HG03060 (cell line): Measurements from ENCODE around the gene TEX11.
"Not testable (repeated sequence)": the region's sequence is repeated elsewhere in the genome, so short reads cannot be mapped to it uniquely, and the experiment has no call there.

Experiments
- ATAC-seq: cut with Tn5 transposase; IDR thresholded peaks from one replicate; pipeline ENCODE4 v1.9.1; 2021; ENCODE audit warnings: low read depth, moderate number of reproducible peaks; ENCODE audit not compliant: unreplicated experiment

TEX11 gene

DNA sequence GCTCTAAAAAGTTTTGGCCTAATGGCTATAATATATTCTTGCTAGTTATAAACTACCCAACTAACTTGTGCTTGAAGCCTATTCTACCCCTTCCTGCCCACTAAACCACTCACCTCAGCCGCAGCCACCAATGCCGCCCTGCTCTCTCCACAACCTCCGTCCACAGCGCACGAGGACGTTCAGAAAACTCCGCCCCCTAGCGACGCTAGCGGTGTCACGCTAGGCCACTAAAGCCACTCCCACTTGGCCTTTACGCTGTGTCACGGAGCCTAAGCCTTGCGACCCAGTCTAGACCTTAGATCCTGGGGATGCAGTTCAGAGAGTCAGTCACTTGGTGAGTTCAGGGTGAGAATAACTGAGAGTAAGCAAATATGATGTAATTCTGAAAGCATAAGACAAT lies at the start of gene TEX11:
Gene TEX11, minus strand, starts transcription at position 171 of the 400 bp plus-strand sequence. CDS start 922 bp downstream, outside the sequence.
- no peak for ATAC-seq

DNA sequence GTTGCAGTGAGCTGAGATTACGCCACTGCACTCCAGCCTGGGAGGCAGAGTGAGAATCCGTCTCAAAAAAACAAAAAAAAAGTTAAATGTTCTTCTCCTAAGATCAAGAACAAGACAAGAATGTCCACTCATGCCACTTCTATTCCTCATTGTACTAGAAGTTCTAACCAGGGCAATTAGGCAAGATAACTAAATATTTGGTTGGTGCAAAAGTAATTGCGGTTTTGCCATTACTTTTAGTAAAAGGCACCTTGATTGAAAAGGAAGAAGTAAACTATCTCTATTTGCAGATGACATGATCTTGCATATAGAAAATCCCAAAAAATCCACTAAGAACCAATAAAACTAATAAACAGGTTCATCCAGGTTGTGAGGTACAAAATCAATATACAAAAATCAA lies 46.4 kb upstream of the TEX11 start:
- no peak for ATAC-seq

DNA sequence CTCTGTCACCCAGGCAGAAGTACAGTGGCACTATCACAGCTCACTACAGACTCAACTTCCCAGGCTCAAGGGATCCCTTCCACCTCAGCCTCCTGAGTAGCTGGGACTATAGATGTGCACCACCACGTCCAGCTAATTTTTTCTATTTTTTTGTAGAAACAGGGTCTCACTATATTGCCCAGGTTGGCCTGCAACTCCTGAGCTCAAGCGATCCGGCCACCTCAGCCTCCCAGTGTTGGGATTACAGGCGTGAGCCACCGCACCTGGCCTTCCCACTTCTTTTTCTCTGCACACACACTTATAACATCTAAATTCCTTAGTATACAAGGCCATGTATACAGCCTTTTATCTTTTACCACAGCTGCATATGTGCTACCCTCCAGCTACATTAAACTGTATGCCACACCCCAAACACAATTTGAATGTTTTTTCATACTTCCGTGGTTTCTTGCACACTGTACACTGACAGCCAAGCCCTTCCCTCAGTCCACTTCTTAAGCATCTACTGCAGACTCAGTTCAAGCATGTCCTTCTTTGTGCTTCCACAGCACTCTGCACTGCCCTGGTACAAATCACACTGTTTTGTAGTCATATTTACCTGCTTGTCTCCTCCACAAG lies 15.9 kb upstream of the TEX11 start:
- no peak for ATAC-seq

DNA sequence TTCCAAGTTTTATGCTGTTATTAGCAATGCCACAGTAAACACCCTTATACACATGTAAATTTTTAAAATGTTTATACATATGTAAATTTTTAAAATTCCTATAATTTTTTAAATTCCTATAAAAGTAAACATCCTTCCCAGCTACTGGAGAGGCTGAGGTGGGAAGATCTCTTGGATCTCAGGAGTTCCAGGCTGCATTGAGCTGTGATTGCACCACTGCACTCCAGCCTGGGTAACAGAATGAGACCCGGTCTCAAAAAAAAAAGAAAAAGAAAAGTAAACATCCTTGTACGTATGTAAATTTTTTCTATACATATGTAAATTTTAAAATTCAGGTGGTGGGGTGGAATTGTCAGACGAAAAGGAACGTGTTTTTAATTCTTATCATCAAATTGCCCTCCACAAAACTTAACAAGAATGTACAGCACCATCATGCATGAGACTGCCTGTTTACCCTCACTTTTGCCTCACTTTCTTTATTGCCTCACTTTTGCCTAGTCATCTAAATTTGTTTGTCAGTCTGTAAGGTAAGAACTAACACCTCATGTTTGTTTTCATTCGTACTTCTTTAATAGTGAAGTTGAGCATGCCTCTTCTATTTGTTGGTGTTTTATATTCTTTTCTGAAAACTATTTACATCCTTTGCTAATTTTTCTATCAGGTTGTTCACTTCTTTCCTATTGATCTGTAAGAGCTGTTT lies 14.4 kb upstream of the TEX11 start:
- no peak for ATAC-seq

DNA sequence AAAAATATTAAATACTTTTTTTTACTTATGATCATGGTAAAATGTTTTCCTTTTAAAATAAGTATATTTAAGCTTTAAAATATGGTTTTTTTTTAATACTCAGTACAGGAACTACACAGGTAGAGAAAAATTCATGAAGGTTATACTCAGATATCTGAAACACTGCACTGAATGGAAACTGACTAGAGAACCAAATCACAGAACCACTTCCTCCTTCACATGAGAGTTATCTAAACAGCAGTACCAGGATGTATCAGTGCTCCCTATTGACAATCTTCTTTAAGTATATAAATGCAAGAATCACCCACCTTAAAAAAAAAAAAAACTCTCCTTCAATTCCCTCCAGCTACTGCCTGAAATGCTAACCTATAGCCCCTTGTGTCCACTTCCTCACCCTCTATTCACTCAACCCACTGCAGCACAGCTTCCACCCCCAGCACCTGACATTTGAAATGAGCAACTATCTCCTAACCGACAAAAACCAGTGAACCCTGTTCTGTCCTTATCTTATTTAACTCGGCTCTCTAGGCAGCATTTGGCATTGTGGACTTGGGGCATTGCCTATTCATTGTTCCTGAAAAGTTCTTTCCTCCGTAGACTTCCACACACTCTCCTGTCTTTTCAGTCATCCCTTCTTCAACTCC lies 13.3 kb upstream of the TEX11 start:
- no peak for ATAC-seq

DNA sequence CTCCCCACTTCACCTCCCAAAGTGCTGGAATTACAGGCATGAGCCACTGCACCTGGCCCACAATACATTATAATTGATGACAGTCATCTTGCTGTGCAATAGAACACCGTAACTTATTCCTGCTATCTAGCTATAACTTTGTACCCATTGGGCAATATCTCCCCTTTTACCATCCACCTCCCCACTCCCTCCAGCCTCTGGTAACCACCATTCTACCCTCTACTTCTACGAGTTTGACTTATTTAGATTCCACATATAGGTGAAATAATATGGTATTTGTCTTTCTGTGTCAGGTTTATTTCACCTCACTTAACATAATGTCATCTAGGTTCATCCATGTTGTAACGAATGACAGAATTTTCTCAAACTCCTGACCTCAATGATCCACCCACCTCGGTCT lies 8.2 kb upstream of the TEX11 start:
- ATAC-seq, result no peak

DNA sequence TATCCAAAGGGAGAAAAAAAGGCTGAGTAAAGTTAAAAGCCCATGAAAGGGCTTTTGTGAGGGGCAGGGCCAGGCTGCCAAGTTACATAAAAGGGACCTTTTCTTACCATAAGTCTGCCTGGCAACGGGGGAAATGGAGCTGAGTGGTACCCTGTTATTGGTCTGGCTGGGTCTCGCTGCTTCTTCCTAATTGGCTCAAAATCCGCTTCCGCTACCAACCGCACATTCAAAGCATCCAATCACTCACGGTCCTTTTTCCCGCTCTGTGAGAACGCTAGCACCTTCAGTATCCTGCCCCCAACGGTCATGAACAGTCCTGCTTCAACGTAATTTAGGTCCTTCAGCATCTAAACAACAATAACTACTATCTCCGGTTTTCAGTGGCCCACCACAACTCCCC lies 611 bp downstream of the TEX11 start:
- ATAC-seq, result no peak

DNA sequence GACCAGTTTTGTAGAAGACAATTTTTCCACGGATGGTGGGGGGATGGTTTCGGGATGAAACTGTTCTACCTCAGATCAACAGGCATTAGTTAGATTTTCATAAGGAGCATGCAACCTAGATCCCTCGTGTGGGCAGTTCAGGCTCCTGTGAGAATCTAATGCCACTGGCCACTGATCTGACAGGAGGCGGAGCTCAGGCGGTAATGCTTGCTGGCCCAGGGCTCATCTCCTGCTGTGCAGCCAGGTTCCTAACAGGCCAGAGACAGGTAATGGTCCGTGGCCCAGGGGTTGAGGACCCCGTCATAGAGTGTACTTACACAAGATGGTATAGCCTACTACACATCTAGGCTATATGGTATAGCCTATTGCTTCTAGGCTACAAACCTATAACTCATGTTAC lies 7.0 kb downstream of the TEX11 start:
- no peak for ATAC-seq

DNA sequence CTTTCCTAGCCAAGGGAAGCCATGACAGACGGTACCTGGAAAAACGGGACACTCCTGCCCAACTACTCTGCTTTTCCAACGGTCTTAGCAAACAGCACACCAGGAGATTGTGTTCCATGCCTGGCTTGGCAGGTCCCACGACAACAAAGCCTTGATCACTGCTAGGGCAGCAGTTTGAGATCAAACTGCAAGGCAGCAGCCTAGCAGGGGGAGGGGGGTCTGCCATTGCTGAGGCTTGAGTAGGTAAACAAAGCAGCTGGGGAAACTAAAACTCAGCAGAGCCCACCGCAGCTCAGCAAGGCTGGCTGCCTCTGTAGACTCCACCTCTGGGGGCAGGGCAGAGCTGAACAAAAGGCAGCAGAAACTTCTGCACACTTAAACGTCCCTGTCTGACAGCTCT lies 18.1 kb downstream of the TEX11 start:
- not testable (repeated sequence) for ATAC-seq

DNA sequence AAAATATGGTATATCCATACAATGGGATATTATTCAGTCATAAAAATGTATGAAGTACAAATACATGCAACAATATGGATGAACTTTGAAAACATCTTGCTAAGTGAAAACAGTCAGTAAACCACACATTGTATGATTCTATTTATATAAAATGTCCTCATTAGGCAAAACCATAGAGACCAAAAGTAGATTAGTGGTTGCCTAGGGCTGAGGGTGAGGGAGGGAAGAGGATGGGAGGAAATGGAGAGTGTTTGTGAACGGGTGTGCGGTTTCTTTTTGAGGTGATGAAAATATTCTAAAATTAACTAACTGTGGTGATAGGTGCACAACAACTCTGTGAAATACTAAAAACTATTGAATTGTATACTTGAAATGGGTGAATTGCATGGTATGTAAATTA lies 29.6 kb downstream of the TEX11 start:
- no peak for ATAC-seq

DNA sequence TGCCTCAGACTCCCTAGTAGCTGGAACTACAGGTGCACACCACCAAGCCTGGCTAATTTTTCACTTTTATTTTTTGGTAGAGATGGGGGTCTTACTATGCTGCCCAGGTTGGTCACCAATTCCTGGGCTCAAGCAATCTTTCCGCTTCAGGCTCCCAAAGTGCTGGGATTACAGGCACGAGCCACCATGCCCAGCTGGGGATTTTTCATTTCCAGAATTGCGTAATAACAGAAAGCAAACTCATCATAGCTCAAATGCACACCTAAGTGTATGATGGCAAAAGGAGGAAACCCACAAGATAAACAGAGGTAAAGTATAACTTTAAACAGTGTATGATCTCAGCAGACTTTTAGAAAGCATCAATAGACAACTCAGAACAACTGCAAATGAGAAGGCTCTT lies 56.2 kb downstream of the TEX11 start:
- ATAC-seq, result no peak

DNA sequence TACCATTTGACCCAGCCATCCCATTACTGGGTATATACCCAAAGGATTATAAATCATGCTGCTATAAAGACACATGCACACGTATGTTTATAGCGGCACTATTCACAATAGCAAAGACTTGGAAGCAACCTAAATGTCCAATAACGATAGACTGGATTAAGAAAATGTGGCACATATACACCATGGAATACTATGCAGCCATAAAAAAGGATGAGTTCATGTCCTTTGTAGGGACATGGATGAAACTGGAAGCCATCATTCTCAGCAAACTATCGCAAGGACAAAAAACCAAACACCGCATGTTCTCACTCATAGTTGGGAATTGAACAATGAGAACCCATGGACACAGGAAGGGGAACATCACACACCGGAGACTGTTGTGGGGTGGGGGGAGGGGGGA lies 64.4 kb downstream of the TEX11 start:
- ATAC-seq, result not testable (repeated sequence)

DNA sequence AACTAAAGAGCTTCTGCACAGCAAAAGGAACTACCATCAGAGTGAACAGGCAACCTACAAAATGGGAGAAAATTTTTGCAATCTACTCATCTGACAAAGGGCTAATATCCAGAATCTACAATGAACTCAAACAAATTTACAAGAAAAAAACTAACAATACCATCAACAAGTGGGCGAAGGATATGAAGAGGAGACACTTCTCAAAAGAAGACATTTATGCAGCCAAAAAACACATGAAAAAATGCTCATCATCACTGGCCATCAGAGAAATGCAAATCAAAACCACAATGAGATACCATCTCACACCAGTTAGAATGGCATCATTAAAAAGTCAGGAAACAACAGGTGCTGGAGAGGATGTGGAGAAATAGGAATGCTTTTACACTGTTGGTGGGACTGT lies 64.9 kb downstream of the TEX11 start:
- not testable (repeated sequence) for ATAC-seq

DNA sequence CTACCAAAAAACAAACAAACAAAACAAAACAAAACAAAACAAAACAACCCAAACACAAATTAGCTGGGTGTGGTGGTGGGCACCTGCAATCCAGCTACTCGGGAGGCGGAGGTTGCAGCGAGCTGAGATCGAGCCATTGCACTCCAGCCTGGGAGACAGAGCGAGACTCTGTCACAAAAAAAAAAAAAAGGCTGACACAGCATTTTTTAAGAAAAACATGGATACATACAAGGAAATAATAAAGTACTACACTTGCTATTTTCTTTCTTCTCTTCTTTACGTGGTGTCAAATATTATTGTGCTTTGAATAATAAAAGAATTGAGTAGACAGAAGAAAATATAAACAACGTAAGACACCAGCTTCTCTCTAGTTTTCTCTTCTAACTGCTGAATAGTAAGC lies 73.9 kb downstream of the TEX11 start:
- no peak for ATAC-seq

DNA sequence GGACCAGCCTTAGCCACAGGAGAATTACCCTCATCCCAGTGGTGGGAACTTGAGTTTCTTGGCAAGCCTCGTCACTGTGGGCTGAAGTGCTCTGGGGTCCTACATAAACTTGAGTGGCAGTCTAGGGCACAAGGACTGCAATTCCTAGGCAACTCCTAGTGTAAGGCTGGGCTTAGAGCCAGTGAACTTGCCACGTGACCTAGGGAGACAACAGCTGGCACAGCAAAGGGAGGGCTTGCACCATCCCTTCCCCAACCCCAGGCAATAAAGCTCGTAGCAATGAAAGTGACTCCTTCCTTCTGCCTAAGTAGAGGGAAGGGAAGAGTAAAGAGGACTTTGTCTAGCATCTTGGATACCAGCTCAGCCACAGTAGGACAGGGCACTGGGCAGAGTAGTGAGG lies 81.8 kb downstream of the TEX11 start:
- no peak for ATAC-seq

DNA sequence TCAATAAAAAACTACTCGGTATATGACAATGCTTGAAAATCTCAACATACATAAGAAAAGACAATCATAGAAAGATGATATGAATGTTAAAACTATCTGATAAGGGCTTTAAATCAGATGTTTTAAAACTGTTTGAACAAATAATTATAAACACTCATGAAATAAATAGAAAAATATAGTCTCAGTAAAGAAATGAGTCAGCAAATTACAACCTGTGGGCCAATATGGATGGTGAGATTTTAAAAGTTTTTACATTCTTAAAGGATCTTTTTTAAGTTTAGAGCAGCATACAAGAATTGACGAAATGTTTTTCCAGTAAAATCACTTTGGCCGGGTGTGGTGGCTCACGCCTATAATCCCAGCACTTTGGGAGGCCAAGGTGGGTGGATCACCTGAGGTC lies 83.1 kb downstream of the TEX11 start:
- ATAC-seq, result no peak

DNA sequence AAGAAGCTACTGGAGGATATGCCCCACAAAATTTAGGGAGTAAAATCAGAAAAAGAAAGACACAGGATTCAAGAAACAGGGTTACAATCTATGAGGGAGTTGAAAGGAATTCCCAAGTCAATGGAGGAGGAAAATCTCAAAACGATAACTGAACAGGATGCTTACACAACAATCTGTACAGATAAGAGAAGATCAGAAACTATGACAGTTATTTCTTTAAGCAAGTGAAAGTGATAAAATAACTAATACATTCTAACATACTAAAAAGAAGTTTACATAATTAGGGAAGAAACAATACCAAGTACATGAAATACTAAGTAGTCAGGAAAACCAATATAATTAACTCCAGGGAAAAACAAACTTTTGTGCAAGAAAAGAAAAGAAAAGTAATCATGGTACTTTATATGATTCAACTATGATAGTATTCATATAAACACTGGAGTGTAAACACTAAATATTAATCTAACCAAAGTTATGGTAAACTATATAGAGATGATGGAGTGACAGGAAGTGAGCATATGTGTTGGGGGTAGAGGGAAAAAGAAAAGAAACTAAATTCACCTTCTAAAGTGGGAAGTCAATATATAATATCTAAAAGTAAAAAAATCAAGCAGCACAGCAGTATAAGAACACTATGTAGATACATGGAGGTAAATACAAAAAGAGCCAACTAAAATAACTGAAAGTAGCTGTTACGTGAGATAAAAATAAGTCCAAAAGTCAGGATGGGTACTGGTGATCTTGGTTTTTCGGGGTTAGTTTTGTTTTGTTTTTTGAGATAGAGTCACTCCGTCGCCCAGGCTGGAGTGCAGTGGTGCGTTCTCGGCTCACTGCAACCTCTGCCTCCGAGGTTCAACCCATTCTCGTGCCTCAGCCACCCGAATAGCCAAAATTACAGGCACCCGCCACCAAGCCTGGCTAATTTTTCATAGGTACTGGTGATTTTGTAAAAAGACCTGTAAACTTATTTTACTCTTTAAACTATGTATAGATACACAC lies 99.3 kb downstream of the TEX11 start:
- no peak for ATAC-seq

DNA sequence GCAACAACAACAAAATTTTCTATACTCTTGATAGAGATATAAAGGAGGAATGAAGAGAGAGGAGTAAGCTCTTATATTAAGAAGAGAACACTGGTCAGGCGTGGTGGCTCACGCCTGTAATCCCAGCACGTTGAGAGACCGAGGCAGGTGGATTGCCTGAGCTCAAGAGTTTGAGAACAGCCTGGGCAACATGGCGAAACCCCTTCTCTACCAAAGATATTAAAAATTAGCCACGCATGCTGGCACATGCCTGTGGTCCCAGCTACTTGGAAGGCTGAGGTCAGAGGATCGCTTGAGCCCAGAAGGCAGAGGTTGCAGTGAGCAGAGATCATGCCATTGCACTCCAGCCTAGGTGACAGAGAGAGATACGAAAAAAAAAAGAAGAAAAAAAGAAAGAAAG lies 102.4 kb downstream of the TEX11 start:
- no peak for ATAC-seq

DNA sequence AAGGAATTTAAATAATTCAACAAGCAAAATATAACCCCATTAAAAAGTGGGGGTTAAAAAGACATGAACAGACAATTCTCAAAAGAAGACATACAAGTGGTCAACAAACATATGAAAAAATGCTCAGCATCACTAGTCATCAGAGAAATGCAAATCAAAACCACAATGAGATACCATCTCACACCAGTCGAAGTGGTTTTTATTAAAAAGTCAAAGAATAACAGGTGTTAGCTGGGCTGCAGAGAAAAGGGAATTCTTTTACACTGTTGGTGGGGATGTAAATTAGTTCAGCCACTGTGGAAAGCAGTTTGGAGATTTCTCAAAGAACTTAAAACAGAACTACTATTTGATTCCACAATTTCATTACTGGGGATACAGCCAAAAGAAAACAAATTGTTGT lies 111.8 kb downstream of the TEX11 start:
- not testable (repeated sequence) for ATAC-seq

DNA sequence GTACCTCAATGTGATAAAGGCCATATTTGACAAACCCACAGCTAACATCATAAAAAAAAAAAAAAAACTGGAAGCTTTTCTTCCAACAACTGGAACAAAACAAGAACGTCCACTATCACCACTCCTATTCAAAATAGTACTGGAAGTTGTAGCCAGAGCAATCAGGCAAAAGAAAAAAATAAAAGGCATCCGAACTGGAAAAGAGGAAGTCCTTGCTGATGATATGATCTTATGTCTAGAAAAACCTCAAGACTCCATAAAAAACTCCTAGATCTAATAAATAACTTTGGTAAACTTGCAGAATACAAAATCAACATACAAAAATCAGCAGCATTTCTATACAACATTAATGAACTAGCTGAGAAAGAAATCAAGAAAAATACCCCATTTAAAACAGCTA lies 134.3 kb downstream of the TEX11 start:
- no peak for ATAC-seq
